GM21619 (cell line): ENCODE results near the gene SLC25A11.
A peak's percentile ranks its signal among the peaks of the same experiment; 100 is the strongest.

Experiments used
- ATAC-seq: cut with Tn5 transposase; IDR thresholded peaks from one replicate; pipeline ENCODE4 v1.9.1; 2021; ENCODE audit not compliant: unreplicated experiment

The SLC25A11 gene, protein sequence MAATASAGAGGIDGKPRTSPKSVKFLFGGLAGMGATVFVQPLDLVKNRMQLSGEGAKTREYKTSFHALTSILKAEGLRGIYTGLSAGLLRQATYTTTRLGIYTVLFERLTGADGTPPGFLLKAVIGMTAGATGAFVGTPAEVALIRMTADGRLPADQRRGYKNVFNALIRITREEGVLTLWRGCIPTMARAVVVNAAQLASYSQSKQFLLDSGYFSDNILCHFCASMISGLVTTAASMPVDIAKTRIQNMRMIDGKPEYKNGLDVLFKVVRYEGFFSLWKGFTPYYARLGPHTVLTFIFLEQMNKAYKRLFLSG

DNA sequence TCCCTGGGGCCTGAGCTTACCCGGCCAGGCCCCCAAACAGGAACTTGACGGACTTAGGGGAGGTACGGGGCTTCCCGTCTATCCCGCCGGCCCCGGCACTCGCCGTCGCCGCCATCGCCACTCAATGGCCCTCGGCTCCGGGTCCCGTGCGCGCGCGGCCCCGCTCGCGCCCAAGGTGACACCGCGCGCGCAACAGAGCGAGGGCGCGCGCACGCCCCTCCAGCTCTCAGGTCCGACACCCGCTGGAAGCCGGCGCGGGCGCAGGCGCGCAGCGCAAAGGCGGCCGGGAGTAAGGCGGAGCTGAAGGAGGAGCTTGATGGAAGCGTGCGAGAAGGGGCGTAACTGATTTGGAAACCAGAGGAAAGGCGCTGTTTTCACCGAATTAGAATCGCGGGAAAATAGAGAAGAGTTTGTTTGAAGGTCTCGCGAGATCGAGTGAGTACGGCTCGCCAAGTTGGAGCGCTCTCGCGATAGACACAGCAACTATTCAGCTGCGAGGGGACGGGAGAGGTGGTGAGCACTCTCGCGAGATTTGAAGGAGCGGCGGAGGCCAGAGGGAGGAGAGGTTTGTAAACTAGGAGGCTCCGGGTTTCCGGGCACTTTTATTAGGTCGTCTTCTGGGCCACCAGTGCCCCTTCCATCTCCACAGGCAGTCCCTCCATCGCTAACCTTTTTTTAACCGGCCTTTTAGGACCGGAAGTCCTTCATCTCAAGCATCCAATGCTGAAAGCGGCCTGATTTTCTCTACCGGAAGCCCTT, at the start of gene SLC25A11, which contains the start of gene RNF167:
Gene SLC25A11 (minus strand): TSS at position 251 of the 759 bp plus-strand sequence. CDS start 136 bp downstream, at position 115.
Gene RNF167 (plus strand): TSS at position 473 of the 759 bp plus-strand sequence. CDS start 642 bp downstream, outside the sequence.
- peak; percentile 57 for ATAC-seq

DNA sequence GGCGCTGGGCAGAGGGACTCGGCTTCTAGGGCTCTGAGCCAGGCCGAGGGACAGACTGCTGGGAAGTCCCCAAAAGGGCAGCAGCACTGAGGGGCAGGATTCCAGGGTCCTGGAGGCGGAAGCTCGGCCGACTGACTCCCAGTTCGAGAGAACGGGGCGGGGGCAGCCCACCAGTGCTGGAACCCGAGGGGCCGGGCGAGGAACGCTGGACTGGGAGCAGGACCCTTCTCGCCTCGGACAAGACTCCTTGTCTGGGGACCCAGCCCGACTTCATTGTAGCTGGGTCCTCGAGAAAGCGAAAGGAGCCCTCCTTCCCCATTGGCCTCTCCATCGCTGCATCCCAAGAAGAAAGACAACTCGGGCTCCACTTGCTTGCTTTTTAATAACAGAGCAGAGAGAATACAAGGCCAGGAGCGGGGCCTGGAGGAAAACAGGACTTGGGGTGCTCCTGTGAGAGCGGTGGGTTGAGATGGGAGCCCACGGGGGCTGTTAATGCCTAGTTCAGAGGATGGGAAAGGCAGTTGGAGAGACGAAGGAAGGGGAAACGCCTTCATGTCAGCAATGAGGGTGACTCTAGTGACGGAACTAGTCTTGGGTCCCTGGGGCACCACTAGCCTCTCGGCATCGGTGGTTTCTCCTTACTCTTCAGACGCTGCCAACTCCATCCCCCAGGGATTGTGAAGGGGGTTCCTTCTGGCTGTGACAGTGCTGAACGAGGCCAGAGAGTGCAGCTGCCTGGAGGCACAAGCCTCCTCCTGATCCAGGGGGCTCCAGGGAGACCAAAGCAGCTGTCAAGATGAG, 48.1 kb upstream of the SLC25A11 start:
- ATAC-seq = peak; percentile 9

DNA sequence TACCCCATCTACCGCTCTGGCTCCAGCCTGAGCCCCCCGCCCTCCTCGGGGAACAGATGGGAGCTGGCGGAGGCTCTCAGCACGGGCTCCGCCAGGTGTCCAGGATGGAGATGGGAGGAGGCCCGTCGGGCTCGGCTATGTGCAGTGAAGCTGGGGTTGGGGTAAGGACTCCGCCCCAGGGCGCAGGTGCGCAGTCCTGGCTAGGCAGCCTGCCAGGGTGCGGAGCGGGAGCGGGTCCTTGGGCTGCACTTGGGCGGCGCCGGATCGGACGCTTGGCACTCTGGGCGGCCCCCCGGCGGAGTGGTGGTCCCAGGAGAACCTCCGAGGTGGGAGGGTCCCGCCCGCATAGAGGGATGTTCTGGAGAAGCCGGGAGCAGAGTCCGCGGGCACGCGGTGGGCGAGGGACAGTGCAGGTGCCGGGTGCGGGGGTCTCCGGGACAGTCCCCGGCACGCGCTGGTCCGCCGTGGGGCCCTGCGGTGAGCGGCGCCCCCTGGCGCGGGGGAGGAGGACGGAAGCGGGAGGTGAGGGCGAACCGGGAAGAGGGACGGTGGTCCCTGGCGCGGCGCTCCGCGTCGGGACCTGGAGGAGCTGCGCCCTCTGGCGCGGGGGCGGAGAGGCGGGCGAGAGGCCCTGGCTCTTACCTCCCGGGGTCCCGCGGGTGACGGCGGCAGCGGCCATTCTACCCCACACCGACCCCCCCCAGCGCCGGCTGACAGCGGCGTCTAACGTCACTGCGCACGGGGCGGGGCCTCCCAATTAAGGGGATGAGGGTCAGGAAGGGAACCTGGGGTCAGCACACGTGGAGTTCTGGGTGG, 47.3 kb upstream of the SLC25A11 start, which contains the start of gene CAMTA2:
Gene CAMTA2 (minus strand): TSS at position 725 of the 816 bp plus-strand sequence. CDS start 1,453 bp downstream, outside the sequence.
- peak; percentile 57 for ATAC-seq

DNA sequence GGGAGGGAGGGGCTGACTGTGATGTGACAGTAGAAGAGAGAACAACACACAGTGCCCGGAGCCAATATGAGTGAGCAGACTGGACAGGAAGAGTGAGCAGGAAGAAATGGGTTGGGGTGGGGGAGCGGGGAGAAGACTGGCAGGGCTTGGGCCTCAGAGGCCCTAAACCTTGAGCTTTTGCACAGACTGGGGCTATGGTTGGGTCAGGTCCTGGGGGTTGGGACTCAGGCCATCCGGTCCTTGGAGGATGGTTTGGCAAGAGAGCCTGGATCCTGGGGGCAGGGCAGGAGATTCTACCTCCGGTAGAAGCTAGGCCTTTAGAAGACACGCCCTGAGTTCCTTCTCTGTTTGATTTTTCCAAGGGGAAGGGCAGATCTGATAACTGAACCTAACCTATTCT, 46.6 kb upstream of the SLC25A11 start:
- no peak for ATAC-seq

DNA sequence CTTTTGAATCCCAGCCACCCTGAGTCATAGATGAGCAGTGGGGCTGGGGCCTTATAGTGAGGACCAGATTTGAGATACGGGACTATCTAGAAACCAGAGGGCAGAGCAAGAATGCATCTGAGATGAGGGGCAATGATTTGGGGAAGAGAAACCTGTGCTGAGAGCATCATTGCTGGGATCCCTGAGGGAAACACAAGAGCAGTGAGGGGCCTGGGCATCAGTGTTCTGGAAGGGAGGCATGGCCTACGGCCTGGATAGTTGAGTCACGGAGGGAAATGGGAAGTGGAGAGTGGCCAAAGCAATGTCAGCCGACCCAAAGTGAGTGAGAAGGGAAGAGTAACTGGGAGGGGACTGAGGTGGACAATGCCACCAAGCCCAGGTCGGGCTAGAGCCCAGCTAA, 42.5 kb upstream of the SLC25A11 start:
- ATAC-seq = no peak

DNA sequence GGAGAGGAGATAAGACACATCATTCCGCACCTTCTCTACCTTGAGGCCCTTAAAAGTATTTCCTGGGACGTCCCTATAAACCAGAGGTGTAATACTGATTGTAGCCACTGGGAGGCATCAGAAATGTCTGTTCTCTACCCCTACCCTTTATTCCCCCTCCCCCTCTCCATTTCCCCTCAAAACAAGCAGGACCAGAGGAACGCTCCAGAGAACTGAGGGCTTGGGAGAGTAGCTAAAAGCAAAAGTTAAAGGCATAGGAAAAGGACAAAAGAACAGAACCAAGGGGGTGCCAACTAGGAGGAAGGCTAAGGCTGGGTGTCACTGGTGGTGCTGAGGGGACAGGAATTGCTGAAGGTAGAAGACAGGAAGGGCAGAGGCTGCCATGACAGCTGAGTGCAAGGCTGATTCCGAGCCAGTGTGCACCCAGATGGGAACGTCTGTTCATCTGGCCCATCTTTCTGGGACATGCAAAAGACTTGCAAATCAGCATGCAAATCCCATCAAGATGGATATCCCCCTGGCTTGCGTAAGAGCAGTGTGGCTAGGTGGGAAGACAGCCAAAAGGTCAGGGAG, 40.9 kb upstream of the SLC25A11 start:
- ATAC-seq = no peak

DNA sequence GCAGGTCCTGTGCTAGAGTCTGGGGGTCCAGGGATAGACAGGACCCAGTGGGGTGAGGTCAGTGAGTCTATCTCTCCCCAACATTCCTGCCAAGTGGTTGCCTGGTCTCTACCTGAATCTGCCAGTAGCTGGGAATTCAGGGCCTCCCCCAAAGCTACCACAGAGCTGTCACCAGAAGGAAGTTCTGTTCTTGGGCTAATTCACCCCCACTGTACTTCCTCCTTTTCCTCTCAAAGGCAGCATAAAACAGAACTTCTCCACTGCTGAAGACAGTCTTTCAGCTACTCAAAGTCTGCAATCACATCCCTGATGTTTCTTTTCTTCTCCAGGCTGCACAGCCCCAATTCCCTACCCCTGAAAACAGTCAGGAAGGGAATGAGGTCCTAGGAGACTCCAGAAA, 38.9 kb upstream of the SLC25A11 start:
- no peak for ATAC-seq

DNA sequence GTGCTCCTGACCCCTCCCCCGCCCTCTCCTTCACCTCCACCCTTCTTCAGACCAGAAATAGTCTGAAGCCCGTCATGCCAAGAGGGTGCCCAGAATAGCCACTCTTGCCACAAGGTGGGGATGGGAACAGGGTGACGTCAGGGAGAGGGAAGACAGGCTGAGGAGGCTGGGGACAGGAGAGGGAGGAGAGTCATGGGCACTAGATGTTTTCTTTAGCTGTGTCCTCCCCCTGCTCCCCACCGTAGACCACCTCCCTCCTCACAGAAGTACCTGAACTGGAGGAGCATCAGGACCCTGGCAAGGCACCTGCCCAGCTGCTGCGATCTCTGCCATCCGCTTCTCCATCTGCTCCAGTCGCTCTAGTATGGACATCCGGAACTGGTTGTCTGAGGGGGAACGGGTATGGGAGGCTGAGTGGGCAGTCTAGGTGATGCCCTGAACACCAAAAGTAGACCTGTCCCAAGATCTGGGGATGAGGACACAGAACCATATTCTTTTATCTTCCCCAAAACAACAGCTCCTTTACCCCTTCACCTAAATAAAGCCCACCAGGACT, 34.3 kb upstream of the SLC25A11 start:
- no peak for ATAC-seq

DNA sequence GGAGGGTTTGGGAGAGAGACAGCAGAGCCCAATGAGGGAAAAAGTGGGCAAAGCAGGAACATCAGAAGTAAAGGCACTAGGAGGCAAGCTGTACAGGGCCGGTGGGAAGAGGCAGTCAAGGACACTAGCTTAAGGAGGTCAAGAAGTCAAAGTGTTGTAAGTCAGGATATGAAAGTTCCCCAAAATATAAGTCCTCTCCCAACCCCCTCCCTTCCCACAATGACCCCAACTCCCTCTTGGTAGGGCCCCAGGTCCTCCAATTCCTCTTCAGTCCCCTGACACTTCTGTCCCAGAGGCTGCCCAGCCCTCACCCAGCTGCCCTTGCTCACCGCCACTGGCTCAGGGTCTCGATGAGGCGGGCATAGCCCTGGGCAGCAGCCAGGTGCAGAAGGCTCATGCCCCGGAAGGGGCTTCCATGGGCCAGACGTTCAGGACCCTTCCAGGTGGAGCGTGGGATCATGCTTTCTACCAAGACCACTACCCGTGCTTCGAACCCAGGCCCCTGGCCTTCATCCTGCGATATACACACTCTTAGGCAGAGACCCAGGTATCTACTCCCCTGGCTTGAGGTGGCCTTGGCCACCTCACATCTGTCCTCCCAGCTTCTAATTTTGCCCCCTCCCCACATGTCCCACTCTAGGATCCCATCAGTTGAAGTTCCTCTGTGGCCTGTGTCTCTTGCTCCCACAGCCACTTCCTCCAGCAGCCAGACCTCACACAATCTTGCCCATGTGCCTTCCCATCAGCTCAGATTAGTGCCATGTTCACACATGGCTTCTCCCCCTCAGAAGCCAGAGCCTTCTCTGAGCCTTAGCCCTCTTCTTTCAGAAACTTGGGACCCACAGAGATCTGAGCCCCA, 33.6 kb upstream of the SLC25A11 start:
- ATAC-seq = no peak

DNA sequence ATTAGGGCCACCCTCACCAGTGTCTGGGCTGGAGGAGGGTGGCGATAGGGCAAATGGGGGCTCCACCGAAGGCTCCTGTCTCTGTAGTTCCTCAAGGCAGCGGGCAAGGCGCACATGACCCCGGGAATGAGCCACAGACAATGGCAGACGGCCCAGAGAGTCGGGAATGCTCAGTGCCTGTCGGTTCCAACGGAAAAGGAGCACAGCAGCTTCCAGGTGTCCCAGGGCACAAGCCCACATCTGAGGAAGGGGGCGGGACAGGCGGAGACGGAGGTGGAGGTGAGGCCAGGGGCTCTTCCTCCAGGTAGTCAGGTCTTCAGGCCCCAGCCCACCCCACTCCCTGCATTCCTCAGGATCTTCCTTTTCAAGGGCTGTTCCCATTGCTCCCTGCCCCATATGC, 32.9 kb upstream of the SLC25A11 start:
- ATAC-seq = no peak

DNA sequence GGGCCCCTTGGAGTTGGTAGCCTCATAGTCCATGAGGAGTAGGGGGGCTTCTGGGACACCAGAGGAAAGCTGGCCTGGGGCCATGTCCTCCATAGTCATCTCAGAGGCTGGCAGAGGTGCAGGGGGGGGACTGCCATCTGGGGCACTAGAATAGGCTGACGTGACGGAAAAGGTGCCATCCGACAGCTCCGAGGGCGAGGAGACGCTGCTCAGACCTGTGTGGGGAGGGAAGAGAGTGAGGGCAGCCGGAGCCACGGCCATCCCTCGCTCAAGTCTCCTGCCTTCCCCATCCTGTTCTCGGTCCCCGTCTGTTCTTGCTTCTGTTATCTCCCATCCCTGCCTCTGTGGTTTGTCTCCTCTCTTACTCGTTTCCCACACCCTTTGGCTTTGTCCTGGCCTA, 32.5 kb upstream of the SLC25A11 start:
- ATAC-seq = no peak

DNA sequence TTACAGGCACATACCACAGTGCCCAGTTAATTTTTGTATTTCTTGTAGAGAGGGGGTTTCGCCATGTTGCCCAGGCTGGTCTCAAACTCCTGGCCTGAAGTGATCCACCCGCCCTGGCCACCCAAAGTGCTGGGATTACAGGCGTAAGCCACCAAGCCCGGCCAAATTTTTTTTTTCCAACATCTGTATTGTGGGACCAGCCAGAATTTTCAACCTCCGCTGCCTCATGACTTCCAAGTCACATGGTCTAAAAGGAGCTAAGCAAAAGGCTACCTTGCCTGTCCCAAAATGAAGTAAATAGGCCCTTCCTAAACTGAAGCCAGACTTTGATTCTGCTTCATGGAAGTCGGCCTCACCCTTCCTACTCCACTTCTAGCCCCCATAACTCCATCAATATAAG, 32.0 kb upstream of the SLC25A11 start:
- ATAC-seq = no peak

DNA sequence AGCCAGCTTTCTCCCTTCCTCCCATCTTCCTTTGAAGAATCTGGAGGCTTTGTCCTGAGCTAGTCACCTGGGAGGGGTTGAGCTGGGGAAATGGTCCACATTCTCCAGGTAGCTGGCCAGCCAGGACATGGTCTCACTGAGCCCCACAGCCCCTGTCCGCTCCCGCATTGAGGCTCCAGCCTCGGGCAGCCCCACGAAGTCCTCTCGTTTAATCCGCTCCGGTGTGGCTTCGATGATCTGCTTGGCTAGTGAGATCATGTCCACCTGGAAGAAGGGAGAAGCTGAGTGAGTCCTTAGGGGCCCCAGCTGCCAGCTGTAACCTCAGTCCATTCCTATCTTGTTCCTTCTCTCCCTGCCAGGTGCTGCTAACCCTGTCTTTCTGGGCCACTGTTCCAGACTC, 30.4 kb upstream of the SLC25A11 start:
- ATAC-seq = no peak

DNA sequence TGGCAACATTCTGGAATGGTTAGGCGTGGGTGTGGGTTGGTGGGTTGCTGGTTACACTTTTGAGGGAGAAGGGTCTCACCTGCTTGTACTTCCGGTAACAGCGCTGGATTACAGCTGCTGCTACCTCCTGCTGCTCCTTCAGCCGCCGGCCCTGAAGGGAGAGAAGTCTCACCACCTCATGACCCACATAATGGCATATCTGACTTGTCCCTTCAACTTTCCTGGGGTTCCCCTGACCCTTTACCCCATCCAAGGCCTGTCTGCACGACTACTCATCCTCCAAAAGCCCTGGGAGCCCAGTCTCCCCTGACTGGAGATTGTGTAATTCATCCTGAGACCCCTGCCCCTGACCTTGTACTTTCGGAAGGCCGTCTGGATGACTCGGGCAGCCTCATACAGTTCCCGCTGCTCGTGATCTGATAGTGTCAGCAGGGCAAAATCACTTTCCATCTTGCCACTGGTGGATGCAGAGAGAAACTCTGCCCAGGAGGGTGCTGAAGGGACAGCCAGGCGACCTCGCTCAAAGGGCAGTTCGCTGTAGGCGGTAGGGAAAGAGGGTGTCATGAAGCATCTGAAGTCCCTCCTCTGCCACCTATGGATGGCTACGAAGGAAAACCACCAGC, 29.8 kb upstream of the SLC25A11 start:
- no peak for ATAC-seq

DNA sequence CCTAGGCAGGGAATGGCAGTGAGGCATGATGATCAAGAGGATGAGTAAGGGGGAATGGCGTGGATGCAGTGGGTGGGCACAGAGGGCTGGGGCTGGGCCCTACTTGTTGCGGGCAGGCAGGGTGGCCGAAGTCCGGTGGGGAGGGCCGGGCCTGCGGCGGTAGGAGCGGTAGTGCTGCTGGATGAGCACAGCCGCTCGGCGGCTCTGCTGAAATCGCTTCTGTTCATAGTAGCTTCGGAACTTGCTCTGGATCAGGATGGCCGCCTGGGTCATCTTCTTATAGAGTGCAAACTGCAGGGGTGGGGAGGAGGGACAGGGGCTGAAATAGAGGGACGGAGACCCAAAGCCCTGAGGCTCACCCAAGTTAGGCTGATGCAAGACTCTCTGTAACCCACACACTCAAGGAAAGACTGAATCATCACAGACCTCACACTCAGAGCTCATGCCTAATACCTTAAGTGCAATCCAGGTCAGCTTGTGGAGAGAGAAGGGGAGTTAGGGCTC, 29.3 kb upstream of the SLC25A11 start:
- no peak for ATAC-seq

DNA sequence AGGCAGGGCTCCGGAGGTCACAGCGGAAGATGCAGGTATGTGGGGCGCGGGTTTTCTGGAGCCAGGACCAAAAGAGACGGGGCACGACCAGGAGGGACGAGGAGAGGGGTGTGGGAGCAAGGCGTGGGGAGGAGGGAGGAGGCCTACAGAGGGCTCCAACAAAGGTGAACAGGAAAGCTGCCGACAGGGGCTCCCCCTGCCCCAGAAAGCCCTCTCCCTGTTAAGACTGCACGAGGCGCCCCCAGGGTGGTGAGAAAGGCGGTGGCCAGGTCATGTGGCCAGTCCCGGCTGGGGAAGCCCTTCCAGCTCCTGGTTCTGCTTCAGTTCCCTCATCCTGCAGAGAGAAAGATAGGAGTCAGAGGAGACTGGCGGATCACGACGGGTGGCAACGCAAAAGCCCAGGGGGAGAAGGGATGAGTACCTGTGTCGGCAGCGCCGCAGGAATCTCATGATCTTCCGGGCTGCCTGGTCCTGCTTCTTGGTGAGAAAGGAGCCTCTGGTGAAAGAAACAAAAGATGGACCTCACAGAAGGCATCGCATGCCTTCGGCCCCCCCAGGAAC, 28.7 kb upstream of the SLC25A11 start:
- ATAC-seq = no peak

DNA sequence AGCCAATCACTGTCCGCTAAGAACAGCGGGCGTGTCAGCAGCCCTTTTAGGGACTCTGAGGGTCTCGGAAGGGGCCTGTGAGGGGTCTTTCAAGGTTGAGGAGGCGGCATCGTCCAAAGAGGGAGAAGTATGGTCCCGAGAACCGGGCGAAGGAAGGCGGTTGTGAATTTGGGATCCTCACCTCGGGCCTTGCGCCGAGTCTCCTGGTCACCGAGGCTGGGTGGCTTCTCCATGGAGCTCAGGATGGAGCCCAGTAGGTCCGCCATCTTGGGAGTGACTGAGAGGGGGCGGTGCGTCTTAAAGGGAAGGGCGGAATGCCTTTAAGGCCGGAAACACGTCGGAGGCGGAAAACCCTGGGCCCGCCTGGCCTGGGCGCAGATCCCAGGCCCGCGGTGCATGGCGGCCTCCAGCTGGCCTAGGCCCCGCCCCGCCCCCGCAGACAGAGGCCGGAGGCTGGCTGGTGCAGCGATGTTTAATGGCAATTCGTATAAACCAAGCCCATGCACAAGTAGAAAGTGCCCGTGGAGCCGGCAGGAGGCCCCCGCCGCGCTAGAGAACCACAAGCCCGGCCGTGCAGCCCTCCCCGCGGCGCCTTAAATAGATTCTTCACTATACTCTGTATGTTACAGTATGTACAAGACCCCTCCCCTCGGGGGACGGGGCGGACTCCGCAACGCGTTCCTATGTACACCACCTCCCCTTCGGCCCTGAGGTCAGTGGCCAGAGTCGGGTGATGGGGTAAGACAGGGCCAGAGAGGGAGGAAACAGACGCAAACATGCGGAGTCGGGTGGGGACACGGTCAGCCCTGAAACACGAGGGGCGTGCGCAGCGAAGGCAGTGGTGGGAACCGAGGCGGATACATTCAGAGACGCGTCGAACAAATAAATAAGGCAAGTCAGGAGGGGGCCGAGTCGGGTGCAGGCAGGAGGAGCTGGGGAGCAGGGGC, 28.0 kb upstream of the SLC25A11 start, which contains the start of gene SPAG7:
Gene SPAG7 (minus strand): TSS at position 279 of the 947 bp plus-strand sequence. CDS start 13 bp downstream, at position 266.
- peak; percentile 54 for ATAC-seq
